B cell (primary cell): Measurements from ENCODE around the gene SLC9C1.

Source experiments
- EZH2 ChIP-seq: IDR thresholded peaks from 2 replicates; pipeline ENCODE4 v1.6.1; 2012; ENCODE audit warnings: borderline replicate concordance, low read depth, mild to moderate bottlenecking, moderate library complexity, low read length; ENCODE audit not compliant: insufficient read depth, poor library complexity, severe bottlenecking
- TF ChIP-seq, protein P1 (sequence below): fragments of 200-600 bp; IDR thresholded peaks from one replicate; pipeline ENCODE4 v1.8.0; 2022; ENCODE audit warnings: antibody characterized with exemption, mild to moderate bottlenecking

GRCh38 chr3:112307557-112307956 is 13.5 kb upstream of the SLC9C1 start:
- TF ChIP-seq, protein P1, sequence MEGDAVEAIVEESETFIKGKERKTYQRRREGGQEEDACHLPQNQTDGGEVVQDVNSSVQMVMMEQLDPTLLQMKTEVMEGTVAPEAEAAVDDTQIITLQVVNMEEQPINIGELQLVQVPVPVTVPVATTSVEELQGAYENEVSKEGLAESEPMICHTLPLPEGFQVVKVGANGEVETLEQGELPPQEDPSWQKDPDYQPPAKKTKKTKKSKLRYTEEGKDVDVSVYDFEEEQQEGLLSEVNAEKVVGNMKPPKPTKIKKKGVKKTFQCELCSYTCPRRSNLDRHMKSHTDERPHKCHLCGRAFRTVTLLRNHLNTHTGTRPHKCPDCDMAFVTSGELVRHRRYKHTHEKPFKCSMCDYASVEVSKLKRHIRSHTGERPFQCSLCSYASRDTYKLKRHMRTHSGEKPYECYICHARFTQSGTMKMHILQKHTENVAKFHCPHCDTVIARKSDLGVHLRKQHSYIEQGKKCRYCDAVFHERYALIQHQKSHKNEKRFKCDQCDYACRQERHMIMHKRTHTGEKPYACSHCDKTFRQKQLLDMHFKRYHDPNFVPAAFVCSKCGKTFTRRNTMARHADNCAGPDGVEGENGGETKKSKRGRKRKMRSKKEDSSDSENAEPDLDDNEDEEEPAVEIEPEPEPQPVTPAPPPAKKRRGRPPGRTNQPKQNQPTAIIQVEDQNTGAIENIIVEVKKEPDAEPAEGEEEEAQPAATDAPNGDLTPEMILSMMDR, result no peak
- TF ChIP-seq EZH2, result no peak
